ENCODE results near the gene OLIG2. TPM values are rescaled to one million over a fixed set of nuclear protein-coding genes. Genes with fewer than 3 reads are reported as not detected.

The OLIG2 gene
- total and polyA plus RNA-seq, 2 of the 4 experiments (the other 2 are of a cell fraction): not detected

GRCh38 chr21:33040215-33040614 is 14.5 kb downstream of the OLIG2 start:
- no peak overlapping the region for H4K8ac ChIP-seq (ENCODE audit: low read depth in 2 of 2, low read length in 2 of 2)
- H4K20me1 ChIP-seq (ENCODE audit: insufficient read depth, low read length): no peaks in the 10 kb centered on the region
- H3K4ac ChIP-seq (ENCODE audit: low read depth, low read length): no peak overlapping the region
- H2BK20ac ChIP-seq (ENCODE audit: low read depth, low read length): no peak overlapping the region
- in situ Hi-C loops (cut with MboI; ENCODE audit: low sequenced_read_pairs) (no loop called here), intact Hi-C loops (cut with micrococcal nuclease) (no loop called here), dilution Hi-C loops (cut with HindIII; ENCODE audit: low sequenced_read_pairs, unreplicated experiment) (no loop called here)
- no peak overlapping the region for H2BK5ac ChIP-seq (ENCODE audit: low read depth, low read length, poor library complexity, severe bottlenecking)
- ChIA-PET CTCF (interaction anchor here (0.7 kb wide), 1 partner anchor 41 kb away, joined by 3 read pairs; no protein-coding TSS in a partner anchor), POLR2A (ENCODE audit: unreplicated experiment) (no interaction called here)
- H3K4me3 ChIP-seq (ENCODE audit: insufficient read depth, low read depth, low read length): no peak overlapping the region
- H3K4me2 ChIP-seq (ENCODE audit: low read depth, low read length): no peak overlapping the region
- no peak overlapping the region for H2AFZ ChIP-seq (replicated peaks; ENCODE audit: low read length, poor library complexity)
- H3K23ac ChIP-seq (ENCODE audit: low read depth, low read length): no peak overlapping the region
- no TSS peak for BruUV-seq (replicated peaks)
- WGBS, 2 experiments (ENCODE audit: extremely low coverage in 2 of 2, insufficient read length in 1 of 2): no CpG with 5 or more reads among the region's 3 CpGs
- TF ChIP-seq USF2 (IDR thresholded peaks at IDR 0.05; ENCODE audit: low read depth, low read length): no peak
- no peak for TF ChIP-seq CHD1 (IDR thresholded peaks at IDR 0.05; ENCODE audit: low read depth, low read length)
- TF ChIP-seq RFX5 (IDR thresholded peaks at IDR 0.05; ENCODE audit: low read depth, low read length): no peak
- no peak for TF ChIP-seq FOS (IDR thresholded peaks at IDR 0.05; ENCODE audit: low read depth, low read length)
- TF ChIP-seq RAD21 (IDR thresholded peaks at IDR 0.05; ENCODE audit: low read length): no peak
- no peak for TF ChIP-seq MAFK (IDR thresholded peaks at IDR 0.05; ENCODE audit: low read depth, low read length)
- no peak for TF ChIP-seq NFE2L2 (IDR thresholded peaks at IDR 0.05; ENCODE audit: low read depth, low read length)
- no peak for TF ChIP-seq RCOR1 (IDR thresholded peaks at IDR 0.05; ENCODE audit: insufficient replicate concordance, low read length)
- no peak for TF ChIP-seq MAZ (IDR thresholded peaks at IDR 0.05; ENCODE audit: borderline replicate concordance, low read depth, low read length)
- no peak for TF ChIP-seq MXI1 (IDR thresholded peaks at IDR 0.05; ENCODE audit: borderline replicate concordance, low read depth, low read length)
- no peak for TF ChIP-seq POLR2A (IDR thresholded peaks at IDR 0.05; ENCODE audit: low read depth, low read length)
- no peak overlapping the region for H2BK15ac ChIP-seq (ENCODE audit: low read depth, low read length)
- no peak for DNase-seq
- no peaks in the 10 kb centered on the region for H3K79me1 ChIP-seq (ENCODE audit: low read depth in 1 of 2, low read length in 2 of 2)
- H2BK120ac ChIP-seq (ENCODE audit: low read depth, low read length): no peak overlapping the region
- H3K56ac ChIP-seq (ENCODE audit: extremely low read depth, insufficient read depth, low read length): no peak overlapping the region
- ATAC-seq (ENCODE audit: low read depth): no peak
- no peaks in the 10 kb centered on the region for H3K36me3 ChIP-seq (ENCODE audit: control insufficient read depth, insufficient read depth, low read length)
- no peak overlapping the region for H4K5ac ChIP-seq (ENCODE audit: low read depth, low read length)
- no peak overlapping the region for H2AK9ac ChIP-seq (replicated peaks; ENCODE audit: low read depth, low read length, poor library complexity)
- peaks cover 10% of the 10 kb centered on the region for H3K4me1 ChIP-seq (ENCODE audit: control insufficient read depth, insufficient read depth, low read length)
- H3K18ac ChIP-seq (ENCODE audit: low read depth, low read length): no peak overlapping the region
- 0 out of 2 replicates have a peak, but pooled peaks cover 3% of the 10 kb centered on the region for H3K27me3 ChIP-seq (ENCODE audit: control insufficient read depth, insufficient read depth, low read length)
- no peaks in the 10 kb centered on the region for H3K9me3 ChIP-seq (ENCODE audit: control insufficient read depth, insufficient read depth, low read length)
- no peak overlapping the region for H3K14ac ChIP-seq (replicated peaks; ENCODE audit: low read depth, low read length)
- 0 out of 2 replicates have a peak, but pooled peaks cover 11% of the 10 kb centered on the region for H3K9me1 ChIP-seq (ENCODE audit: insufficient read depth, low read length)
- H4K91ac ChIP-seq (ENCODE audit: insufficient read depth, low read depth, low read length): no peak overlapping the region
- H3K27ac ChIP-seq (ENCODE audit: insufficient read depth, low read length): no peak overlapping the region
- H2AK5ac ChIP-seq (ENCODE audit: low read depth, low read length): no peak overlapping the region
- no peak overlapping the region for H3K9ac ChIP-seq (ENCODE audit: low read depth, low read length)
